Measurements from ENCODE around the gene RUNX2.

DNA sequence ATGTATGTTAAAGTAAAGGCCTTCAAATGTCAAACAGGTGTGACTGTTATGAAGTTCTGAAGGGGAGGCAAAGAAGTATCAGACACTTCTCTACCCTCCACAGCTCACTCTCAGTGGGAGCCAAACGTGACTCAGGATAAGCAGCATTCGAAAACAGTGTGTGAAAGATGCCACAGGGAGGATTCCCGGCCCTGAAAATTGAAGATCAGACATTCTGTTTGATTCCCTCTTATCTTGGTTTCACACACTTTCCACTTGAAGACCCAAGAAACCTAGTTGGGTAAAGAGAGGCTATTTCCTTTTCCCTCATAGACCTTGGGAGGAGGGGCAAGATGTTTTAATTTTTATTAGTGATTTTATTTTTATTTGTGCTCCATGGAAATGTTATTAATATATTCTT, 213.8 kb downstream of the RUNX2 start:
- TF ChIP-seq TAF1 (IDR thresholded peaks at IDR 0.05; ENCODE audit: borderline replicate concordance, low read depth, low read length) (no peak), POLR2A (IDR thresholded peaks at IDR 0.05; ENCODE audit: low read depth, low read length) (no peak)
